K562 (cell line): Measurements from ENCODE around the gene BCL2L1.
"Not testable (repeated sequence)": the region's sequence is repeated elsewhere in the genome, so short reads cannot be mapped to it uniquely, and the experiment has no call there.

Experiments
- BCLAF1 ChIP-seq, 2 experiments: fragments of 450-650 bp in 1 of 2; IDR thresholded peaks; 2 replicates each; pipeline ENCODE4 v1.6.1; 2011 to 2017; ENCODE audit warnings: low read depth in 2 of 2, antibody characterized with exemption in 1 of 2, borderline replicate concordance in 1 of 2, low read length in 1 of 2, mild to moderate bottlenecking in 1 of 2, mixed read lengths in 1 of 2; ENCODE audit not compliant: control insufficient read depth in 1 of 2
- HNRNPL ChIP-seq: fragments of 200-400 bp; formaldehyde crosslinking; IDR thresholded peaks from 2 replicates; pipeline ENCODE4 v1.6.1; 2017; ENCODE audit warnings: low read depth, mild to moderate bottlenecking, low read length
- SREBF2 ChIP-seq: sonication (generic); formaldehyde crosslinking; IDR thresholded peaks from 2 replicates; pipeline ENCODE4 v1.4.0; 2020; ENCODE audit warnings: mild to moderate bottlenecking, missing genetic modification reagents
- ZNF143 ChIP-seq: sonication (generic); formaldehyde crosslinking; IDR thresholded peaks from 2 replicates; pipeline ENCODE4 v1.9.0; 2022; ENCODE audit warnings: mild to moderate bottlenecking, missing genetic modification reagents
- ZNF3 ChIP-seq: fragments of 250-450 bp; sonication (Bioruptor Pico); IDR thresholded peaks from 2 replicates; pipeline ENCODE4 v1.5.0; 2021; ENCODE audit warnings: mild to moderate bottlenecking, moderate library complexity

GRCh38 chr20:31628057-31628456, 94.6 kb downstream of the BCL2L1 start:
- not testable (repeated sequence) for TF ChIP-seq SREBF2; ZNF3 (CRISPR knock-in tag); ZNF143 (CRISPR knock-in tag); BCLAF1 (IDR thresholded peaks at IDR 0.05; ENCODE audit: borderline replicate concordance in 1 of 2, control insufficient read depth in 1 of 2, low read depth in 2 of 2, low read length in 1 of 2); HNRNPL
